ENCODE results near the gene BEST1. TPM values are rescaled to one million over a fixed set of nuclear protein-coding genes. Genes with fewer than 3 reads are reported as not detected.
A peak's percentile ranks its signal among the peaks of the same experiment; 100 is the strongest.

Gene BEST1
- total RNA-seq, 1 donor from 2014 or later: 0.12 TPM

DNA sequence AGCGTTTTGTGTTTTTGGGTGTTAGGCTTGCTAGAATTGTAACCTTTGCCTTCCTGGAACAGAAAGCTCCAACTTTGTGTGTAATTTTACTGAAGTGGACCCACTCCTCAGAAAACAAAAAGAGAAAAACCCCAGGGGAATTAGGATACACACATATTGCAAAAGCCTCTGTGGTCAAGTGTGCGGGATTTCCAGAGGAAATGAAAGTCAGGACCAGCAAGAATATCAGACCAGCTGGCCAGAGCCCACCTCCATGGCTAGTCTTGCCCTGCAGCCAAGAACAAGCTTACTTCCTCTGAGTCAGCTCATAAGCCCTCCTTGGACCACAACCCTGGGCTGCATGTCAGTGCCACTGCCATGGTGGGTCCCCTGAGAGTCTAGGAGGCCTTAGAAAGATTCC lies 54.3 kb downstream of the BEST1 start:
- no peak for DNase-seq (ENCODE audit: low read depth)
- no peak for TF ChIP-seq CTCF (conservative IDR thresholded peaks at IDR 0.05; ENCODE audit: low read depth, low read length)
- no peak overlapping the region for H3K4me3 ChIP-seq (ENCODE audit: low read depth, low read length)

DNA sequence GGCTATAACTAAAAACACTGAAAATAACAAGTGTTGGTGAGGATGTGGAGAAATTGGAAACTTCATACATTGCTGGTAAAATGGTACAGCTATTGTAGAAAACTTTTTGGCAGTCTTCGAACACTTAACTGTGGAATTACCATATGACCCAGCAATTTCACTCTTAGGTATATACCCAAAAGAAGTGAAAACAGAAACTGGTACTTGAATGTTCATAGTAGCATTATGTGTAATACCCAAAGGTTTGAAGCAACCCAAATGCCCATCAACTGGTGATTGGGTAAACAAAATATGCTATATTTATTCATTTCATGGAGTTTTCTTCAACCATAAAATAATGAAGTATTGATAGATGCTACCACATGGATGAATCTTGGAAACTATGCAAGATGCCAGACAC lies 58.0 kb downstream of the BEST1 start:
- TF ChIP-seq CTCF (conservative IDR thresholded peaks at IDR 0.05; ENCODE audit: low read depth, low read length): no peak
- no peak overlapping the region for H3K4me3 ChIP-seq (ENCODE audit: low read depth, low read length)
- DNase-seq (ENCODE audit: low read depth): no peak

- no peak overlapping the region for H3K4me3 ChIP-seq (ENCODE audit: low read depth, low read length)
- no peak for TF ChIP-seq CTCF (conservative IDR thresholded peaks at IDR 0.05; ENCODE audit: low read depth, low read length)
- no peak for DNase-seq (ENCODE audit: low read depth)
Measured at GRCh38 chr11:62010935-62011528, 60.9 kb downstream of the BEST1 start.

DNA sequence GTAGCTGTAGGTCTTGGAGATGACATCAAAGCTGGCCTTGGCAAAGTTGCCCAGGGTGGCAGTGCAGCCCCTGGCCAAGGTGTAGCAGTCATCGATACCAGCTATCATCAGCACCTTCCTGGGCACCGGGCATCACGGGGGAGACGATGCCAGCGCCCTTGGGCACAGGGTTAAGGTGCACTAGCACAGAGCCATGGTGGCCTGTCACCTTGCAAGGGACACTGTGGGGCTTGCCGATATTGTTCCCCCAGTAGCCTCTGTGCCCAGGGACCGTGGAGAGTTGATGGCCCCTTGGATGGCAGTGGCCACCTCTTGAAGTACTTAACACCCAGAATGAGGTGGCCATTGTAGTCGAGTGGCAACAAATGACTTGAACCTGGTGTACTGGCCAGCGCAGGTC lies 61.7 kb downstream of the BEST1 start:
- TF ChIP-seq CTCF (conservative IDR thresholded peaks at IDR 0.05; ENCODE audit: low read depth, low read length): no peak
- no peak for DNase-seq (ENCODE audit: low read depth)
- no peak overlapping the region for H3K4me3 ChIP-seq (ENCODE audit: low read depth, low read length)

DNA sequence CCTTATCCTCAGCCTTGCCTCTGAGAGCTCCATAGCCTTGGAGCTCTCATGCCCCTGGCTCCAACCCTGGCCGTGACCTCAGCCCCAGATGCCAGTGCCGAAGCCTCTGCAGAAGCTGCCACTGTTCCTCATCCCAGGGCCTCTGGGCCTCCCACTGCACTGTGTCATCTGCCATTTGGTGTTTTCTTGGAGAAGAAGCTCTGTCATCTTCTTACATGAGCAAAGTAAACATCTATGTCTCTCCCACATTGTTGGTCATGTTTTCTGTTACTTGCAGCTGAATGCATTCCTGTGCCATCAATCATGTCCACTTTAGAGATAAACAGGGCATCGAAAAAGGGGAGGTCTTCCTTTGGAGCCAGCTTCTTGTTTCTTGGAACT lies 62.3 kb downstream of the BEST1 start:
- TF ChIP-seq CTCF (conservative IDR thresholded peaks at IDR 0.05; ENCODE audit: low read depth, low read length): no peak
- no peak for DNase-seq (ENCODE audit: low read depth)
- H3K4me3 ChIP-seq (ENCODE audit: low read depth, low read length): no peak overlapping the region

DNA sequence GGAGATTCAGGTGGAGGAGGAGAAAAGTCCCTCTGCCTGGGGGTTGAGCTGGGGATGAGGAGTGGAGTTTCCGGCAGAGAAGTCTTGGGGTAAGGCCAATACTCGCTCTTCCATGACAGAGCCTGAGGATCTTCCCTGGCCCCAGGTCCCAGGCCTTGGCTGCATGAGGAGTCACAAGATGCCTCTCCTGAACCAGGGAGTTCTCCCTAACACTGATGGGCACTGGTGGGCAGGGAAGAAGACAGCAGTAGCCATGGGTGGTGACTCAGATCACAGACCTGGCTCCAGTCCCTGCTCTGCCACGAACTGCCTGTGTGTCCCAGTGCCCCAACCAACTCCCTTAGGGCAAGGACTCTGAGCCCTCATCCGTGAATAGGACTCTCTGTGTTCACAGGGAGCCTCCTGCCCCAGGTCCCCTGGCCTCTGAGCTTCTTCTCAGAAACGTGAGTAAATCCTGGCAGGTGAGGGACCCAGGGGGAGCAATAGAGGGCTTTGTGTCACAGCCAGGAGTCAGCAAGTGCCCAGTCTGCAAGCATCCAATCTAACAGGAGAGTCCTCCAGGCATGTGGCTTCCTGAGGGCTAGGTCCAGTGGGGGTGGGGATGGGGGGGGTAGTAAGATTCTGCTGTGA lies 62.8 kb downstream of the BEST1 start:
- DNase-seq (ENCODE audit: low read depth): peak; percentile 93
- TF ChIP-seq CTCF (conservative IDR thresholded peaks at IDR 0.05; ENCODE audit: low read depth, low read length): no peak
- peak overlapping the region; percentile 12 for H3K4me3 ChIP-seq (ENCODE audit: low read depth, low read length)

Other genes starting within 250 kb of the BEST1 start
- gene MYRF, start 197.7 kb upstream of the BEST1 start, total RNA-seq: 7.6 and 25.0 TPM in 2 replicates
- 95.1 and 102 TPM in 2 replicates for gene TMEM258, start 157.8 kb upstream of the BEST1 start, total RNA-seq
- 70.6 and 120 TPM in 2 replicates for gene FEN1, start 157.4 kb upstream of the BEST1 start, total RNA-seq
- 64.6 and 100 TPM in 2 replicates for gene FADS1, start 133.3 kb upstream of the BEST1 start, total RNA-seq
- 169 and 442 TPM in 2 replicates for gene FADS2, start 122.1 kb upstream of the BEST1 start, total RNA-seq
- 40.7 and 48.0 TPM in 2 replicates for gene FADS3, start 58.8 kb upstream of the BEST1 start, total RNA-seq
- 0.12 and 0.22 TPM in 2 replicates for gene RAB3IL1, start 32.8 kb upstream of the BEST1 start, total RNA-seq
- 518 and 789 TPM in 2 replicates for gene FTH1, start 17.3 kb downstream of the BEST1 start, total RNA-seq
- gene INCENP, start 173.7 kb downstream of the BEST1 start, total RNA-seq: 32.3 and 51.9 TPM in 2 replicates
- gene SCGB1D1, start 239.9 kb downstream of the BEST1 start, total RNA-seq: not detected in 2 replicates

Data from epithelial cell of proximal tubule (primary cell).